GM21576 (cell line): ENCODE data around the gene TBX5.

Experiments
- ATAC-seq: cut with Tn5 transposase; IDR thresholded peaks from one replicate; pipeline ENCODE4 v1.9.1; 2021; ENCODE audit warnings: mild to moderate bottlenecking, moderate library complexity; ENCODE audit not compliant: unreplicated experiment

TBX5 gene

DNA sequence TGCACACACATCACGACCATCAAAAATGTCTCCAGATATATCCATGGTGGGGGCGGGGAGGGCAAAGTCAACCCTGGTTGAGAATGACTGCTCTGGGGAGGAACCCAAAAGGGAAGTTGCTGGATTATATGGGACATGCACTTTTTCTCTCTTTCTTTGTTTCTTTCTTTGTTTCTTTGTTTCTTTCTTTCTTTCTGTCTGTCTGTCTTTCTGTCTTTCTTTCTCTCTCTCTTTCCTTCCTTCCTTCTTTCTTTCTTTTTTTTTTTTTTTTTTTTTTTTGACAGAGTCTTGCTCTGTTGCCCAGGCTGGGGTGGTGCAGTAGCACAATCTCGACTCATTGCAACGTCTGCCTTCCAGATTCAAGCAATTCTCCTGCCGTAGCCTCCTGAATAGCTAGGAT, 71.5 kb downstream of the TBX5 start:
- ATAC-seq: no peak

- ATAC-seq: no peak
These were observed 77.7 kb downstream of the TBX5 start for GRCh38 chr12:114328292-114328691.

GRCh38 chr12:114327765-114328164, 78.2 kb downstream of the TBX5 start:
- ATAC-seq: no peak

GRCh38 chr12:114321524-114321923, 84.4 kb downstream of the TBX5 start:
- no peak for ATAC-seq

DNA sequence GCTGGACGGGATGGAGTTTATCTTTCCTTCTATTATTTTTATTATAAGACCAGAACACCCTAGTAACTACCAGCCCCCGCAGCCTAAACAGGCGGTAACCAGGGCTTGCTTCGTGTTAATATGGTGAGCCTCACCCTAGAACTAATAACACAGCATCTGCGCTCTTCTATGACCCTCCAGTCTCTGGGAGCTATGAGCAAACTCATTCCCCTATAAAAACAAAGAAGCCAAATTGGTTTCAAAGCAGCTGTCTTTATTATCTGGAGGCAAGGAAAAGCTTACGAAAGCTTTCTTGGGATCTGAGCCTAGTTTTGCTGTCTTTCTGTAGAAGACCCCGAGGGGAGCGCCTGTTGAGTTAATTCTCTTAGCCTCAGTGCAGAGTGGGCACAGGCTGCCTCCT, 85.0 kb downstream of the TBX5 start:
- ATAC-seq: no peak

GRCh38 chr12:114320101-114320500, 85.8 kb downstream of the TBX5 start:
- ATAC-seq: no peak

- ATAC-seq: no peak
These were observed 86.5 kb downstream of the TBX5 start for GRCh38 chr12:114319422-114319821.

DNA sequence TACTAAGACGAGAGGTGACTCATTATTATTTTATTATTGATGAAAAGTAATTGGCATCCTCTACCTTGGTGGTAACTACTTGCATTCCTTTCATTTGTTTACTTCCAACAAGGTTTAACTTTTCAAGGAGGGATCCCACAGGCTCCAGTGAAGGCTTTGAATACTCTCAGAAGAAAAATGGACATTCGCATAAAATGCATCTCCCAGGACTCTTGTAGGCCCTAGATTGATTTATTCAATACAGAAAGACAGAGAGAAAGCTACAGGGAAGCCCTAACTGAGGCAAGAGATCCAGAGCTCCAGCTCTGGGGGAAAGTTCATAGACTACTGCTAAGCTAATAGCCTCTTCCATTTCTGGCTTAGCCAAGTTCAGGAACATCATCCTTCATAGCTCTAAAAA, 87.0 kb downstream of the TBX5 start:
- no peak for ATAC-seq

DNA sequence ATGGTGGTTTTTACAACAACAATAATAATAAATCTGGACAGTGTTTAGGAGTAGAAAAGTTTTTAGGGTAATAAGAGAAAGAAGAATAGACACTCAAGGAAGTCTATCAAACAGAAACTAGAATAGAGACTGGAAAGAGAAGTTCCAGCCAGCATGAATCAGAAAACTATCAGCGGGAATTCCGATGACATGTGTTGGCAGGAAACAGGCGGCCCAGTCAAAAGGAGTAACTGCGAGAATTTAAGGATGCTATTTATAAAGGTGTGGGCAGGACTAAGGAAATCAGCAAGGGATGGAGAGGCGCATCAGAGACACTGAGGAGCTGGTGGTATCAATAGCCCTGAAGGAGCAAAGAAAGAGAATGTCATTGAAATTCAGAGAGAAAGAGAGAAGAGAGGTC, 89.9 kb downstream of the TBX5 start:
- no peak for ATAC-seq

- ATAC-seq: no peak
These were observed 90.8 kb downstream of the TBX5 start for GRCh38 chr12:114314974-114315720.

DNA sequence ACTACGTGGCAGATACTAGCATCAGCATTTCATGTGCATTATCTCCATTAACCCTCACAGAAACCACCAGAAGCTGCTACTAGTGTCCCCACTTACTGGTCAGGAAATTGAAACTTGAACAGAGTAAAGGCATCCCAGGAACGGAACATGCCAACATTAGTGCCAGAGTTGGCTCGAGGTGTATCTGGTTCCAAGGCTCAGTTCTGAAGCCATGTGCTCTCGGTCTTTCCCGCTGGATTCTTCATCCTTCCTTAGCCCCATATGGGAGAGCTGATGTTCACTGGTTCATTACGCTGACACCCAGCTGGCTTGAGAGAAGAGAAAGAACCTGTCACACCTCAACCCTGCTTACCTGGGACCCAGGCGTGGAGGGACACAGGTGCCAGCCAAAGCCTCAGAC, 91.5 kb downstream of the TBX5 start:
- ATAC-seq: no peak

DNA sequence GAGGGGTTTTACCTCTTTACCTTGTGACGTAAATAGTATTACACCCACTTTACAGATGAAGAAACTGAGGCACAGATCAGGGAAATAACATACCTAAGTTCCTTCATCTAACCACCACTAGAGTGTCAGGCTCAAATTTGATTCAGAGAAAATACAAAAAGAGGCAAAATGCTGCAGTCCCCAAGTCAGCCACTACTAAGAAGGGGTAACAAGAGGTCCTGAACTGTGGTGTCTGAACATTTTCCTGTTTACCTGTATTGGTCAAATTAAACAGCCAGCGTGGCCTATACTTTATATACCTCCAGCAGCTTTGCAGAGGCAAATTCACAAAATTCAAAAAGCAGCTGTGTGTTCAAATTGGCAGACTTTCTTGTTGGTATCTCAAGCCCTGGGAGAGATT, 92.0 kb downstream of the TBX5 start:
- no peak for ATAC-seq

GRCh38 chr12:114311974-114312373, 94.0 kb downstream of the TBX5 start:
- ATAC-seq: no peak

GRCh38 chr12:114306646-114307045, 99.3 kb downstream of the TBX5 start:
- ATAC-seq: no peak

GRCh38 chr12:114305446-114305845, 100.5 kb downstream of the TBX5 start:
- ATAC-seq: no peak
